Bronchial epithelial cell (primary cell): ENCODE data around the gene SLC34A1. TPM values are rescaled to one million over a fixed set of nuclear protein-coding genes. Genes with fewer than 3 reads are reported as not detected.

Experiments
- DNase-seq: peaks from one replicate; pipeline ENCODE4 v3.0.0-alpha.2; 2010; ENCODE audit warnings: low read depth
- FAIRE-seq: peaks from 2 replicates; lab custom pipeline; 2011; peaks lifted over from hg19 to GRCh38; lab: Jason Lieb, UNC
- H3K27me3 ChIP-seq: 2 replicates; pipeline ENCODE4 v1.5.1; 2011; ENCODE audit warnings: low read length; ENCODE audit not compliant: control insufficient read depth, insufficient read depth
- H3K36me3 ChIP-seq: 2 replicates; pipeline ENCODE4 v1.5.1; 2011; ENCODE audit warnings: low read length; ENCODE audit not compliant: control insufficient read depth, insufficient read depth
- H3K4me3 ChIP-seq: 2 replicates; pipeline ENCODE4 v1.5.1; 2011; ENCODE audit warnings: mild to moderate bottlenecking, low read depth, low read length, control low read depth
- CTCF ChIP-seq: IDR thresholded peaks from 2 replicates; pipeline ENCODE4 v1.5.1; 2011; ENCODE audit warnings: mild to moderate bottlenecking, moderate library complexity, low read length, control low read depth, inconsistent platforms; ENCODE audit not compliant: insufficient read depth, severe bottlenecking
- total RNA-seq: library from RNA; depleted of rRNA; stranded (reverse); fragments of >200 nt; gene quantifications from 2 replicates; pipeline ENCODE4 v1.2.1, GENCODE V29; 2014

The SLC34A1 gene
- total RNA-seq, 1 donor from 2014 or later: not detected

- no peak for TF ChIP-seq CTCF
- Histone ChIP-seq H3K36me3 (no peaks in the 10 kb centered on the region), H3K4me3 (no peak overlapping the region), H3K27me3 (no peaks in the 10 kb centered on the region)
- DNase-seq (peak; percentile 45), FAIRE-seq (no peak)
Observed at GRCh38 chr5:177364159-177364962, 19.9 kb upstream of the SLC34A1 start.

GRCh38 chr5:177365845-177366527, 18.2 kb upstream of the SLC34A1 start:
- DNase-seq: no peak
- H3K4me3 ChIP-seq: no peak overlapping the region
- TF ChIP-seq CTCF: no peak
- H3K36me3 ChIP-seq: no peaks in the 10 kb centered on the region
- FAIRE-seq: no peak
- no peaks in the 10 kb centered on the region for H3K27me3 ChIP-seq

GRCh38 chr5:177366528-177367322, 17.5 kb upstream of the SLC34A1 start:
- no peak for TF ChIP-seq CTCF
- H3K27me3 ChIP-seq: no peaks in the 10 kb centered on the region
- DNase-seq: peak; percentile 69
- H3K4me3 ChIP-seq: peak overlapping the region; percentile 35
- FAIRE-seq: no peak
- H3K36me3 ChIP-seq: no peaks in the 10 kb centered on the region

GRCh38 chr5:177367323-177367848, 16.8 kb upstream of the SLC34A1 start:
- peaks cover 3% of the 10 kb centered on the region for H3K36me3 ChIP-seq
- FAIRE-seq: no peak
- TF ChIP-seq CTCF: peak; percentile 20
- H3K27me3 ChIP-seq: no peaks in the 10 kb centered on the region
- peak overlapping the region; percentile 35 for H3K4me3 ChIP-seq
- DNase-seq: no peak

GRCh38 chr5:177367981-177368868, 16.0 kb upstream of the SLC34A1 start:
- no peak for TF ChIP-seq CTCF
- Histone ChIP-seq H3K36me3 (peaks cover 3% of the 10 kb centered on the region), H3K27me3 (no peaks in the 10 kb centered on the region), H3K4me3 (no peak overlapping the region)
- DNase-seq (peak; percentile 80), FAIRE-seq (peak; percentile 47)
